IPS-15b (cell line): ENCODE data around the gene TCFL5.

Experiments used
- H3K27me3 ChIP-seq: one replicate; pipeline ENCODE4 v1.6.1; 2013; ENCODE audit warnings: low read length; ENCODE audit not compliant: control insufficient read depth, insufficient read depth
- H3K36me3 ChIP-seq: one replicate; pipeline ENCODE4 v1.6.1; 2013; ENCODE audit warnings: low read length; ENCODE audit not compliant: control insufficient read depth, insufficient read depth
- H3K4me1 ChIP-seq: one replicate; pipeline ENCODE4 v1.6.1; 2013; ENCODE audit warnings: mild to moderate bottlenecking, low read length; ENCODE audit not compliant: control insufficient read depth, insufficient read depth
- H3K4me3 ChIP-seq: one replicate; pipeline ENCODE4 v1.5.1; 2013; ENCODE audit warnings: low read depth, low read length
- H3K9ac ChIP-seq: one replicate; pipeline ENCODE4 v1.6.1; 2013; ENCODE audit warnings: low read depth, mild to moderate bottlenecking, low read length
- H3K9me3 ChIP-seq: one replicate; pipeline ENCODE4 v1.6.1; 2013; ENCODE audit warnings: mild to moderate bottlenecking, low read length; ENCODE audit not compliant: control insufficient read depth, insufficient read depth

TCFL5 gene

DNA sequence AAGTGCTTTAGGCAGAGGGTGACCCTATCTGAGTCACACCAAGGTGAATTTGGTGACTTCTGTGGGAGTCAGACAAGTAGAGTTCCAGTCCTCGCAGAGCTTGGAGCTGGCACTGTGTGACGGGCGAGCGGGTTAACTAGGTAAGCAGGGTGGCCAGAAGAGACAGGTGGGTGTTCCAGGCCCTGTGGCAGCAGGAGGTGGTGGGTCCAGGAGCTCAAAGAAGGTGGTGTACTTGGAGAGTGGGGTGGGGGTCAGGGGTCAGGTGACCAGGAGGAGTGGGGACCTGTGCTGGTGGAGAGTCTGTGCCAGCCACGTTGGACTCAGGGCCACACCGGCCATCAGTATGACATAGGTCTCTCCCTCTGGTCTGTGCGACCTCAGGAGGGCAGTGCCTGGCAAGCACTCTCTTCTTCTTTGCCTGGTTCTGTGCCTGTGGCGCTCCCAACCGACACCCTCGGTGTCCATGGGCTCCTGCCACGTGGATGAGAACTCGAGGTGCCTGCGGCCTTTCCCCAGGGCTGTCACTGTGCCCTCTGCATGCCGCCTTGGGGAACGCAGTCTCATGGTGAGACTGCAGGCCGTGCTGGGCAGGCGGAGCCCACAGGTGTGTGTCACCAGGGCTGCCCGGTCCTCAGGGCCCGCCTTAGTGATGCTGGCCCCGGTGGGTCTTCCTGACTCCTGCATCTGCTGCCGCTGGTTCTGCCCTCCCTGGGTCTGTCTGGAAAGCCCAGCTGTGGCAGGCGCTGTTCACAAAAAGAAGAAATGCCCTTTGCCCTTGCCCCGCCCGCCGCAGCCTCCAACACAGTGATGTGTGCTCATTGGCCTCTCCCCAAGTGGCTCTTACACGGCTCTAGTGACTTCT, 63.7 kb downstream of the TCFL5 start:
- Histone ChIP-seq H3K9me3 (no peaks in the 10 kb centered on the region), H3K36me3 (peaks cover 22% of the 10 kb centered on the region), H3K4me3 (no peak overlapping the region), H3K4me1 (no peaks in the 10 kb centered on the region), H3K9ac (peak overlapping the region; percentile 12), H3K27me3 (peaks cover 2% of the 10 kb centered on the region)

DNA sequence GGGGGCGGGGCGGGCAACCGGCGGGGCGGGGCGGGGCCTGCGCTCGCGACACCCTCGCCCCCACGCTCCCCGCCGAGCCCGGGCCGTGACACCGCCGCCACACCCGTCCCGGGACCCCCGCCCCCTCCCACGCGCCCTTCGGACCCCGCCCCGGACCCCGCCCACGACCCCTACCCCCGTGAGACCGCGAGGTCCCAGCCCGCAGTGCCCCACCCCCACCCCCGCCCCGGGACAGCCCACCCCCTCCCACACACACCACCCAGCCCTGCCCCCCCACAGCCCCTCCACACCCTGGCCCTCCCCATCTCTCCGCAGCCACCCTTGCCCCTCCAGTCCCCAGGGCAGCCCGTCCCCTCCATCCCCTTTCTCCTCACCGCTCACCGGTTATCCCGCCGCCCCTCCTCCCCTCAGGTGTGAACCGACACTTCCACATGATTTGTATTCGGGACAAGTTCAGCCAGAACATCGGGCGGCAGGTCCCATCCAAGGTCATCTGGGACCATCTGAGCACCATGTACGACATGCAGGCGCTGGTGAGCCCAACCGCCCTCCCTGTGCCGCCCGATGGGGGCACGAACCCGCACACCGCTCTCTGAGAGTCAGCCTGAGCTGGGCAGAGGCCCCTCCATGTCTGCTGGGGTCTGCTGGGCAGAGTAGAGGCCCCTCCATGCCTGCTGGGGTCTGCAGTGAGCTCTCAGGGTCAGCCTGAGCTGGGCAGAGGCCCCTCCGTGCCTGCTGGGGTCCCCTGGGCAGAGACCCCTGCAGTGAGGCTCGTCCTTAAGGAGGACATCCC, 64.7 kb downstream of the TCFL5 start:
- Histone ChIP-seq H3K4me1 (no peaks in the 10 kb centered on the region), H3K36me3 (peaks cover 22% of the 10 kb centered on the region), H3K27me3 (peaks cover 2% of the 10 kb centered on the region), H3K9me3 (no peaks in the 10 kb centered on the region), H3K9ac (no peak overlapping the region), H3K4me3 (peak overlapping the region; percentile 48)

DNA sequence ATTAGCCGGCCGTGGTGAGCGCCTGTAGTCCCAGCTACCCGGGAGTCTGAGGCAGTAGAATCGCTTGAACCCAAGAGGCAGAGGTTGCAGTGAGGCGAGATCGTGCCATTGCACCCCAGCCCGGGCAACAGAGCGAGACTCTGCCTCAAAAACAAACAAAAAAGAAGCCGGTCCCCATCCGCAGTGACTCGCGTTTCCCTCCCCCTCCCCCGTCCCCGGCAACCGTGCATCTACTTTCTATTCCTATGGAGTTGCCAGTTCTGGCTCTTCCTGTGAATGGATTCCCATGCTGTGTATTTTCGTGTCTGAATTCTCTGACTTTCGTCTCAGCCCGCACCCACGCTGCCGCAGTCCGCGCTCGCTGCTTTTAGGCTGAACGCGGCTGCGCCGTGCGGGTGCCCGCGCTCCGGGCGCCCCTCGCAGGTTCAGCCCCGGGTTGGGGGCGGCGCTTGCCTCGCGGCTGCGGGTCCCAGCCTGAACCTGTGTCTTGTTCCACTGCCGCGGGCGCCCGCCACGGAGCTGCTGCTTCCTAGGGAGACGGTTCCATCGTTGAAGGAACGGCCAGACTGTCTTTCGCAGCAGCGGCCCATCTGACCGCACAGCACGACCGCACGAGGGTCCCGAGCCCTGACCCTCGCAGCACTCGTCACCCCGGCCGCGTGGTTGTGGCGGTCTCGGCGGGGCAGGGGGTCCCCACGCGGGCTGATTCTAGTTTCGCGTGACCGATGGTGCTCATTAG, 66.4 kb downstream of the TCFL5 start:
- no peak overlapping the region for H3K9ac ChIP-seq
- H3K4me3 ChIP-seq = peak overlapping the region; percentile 63

DNA sequence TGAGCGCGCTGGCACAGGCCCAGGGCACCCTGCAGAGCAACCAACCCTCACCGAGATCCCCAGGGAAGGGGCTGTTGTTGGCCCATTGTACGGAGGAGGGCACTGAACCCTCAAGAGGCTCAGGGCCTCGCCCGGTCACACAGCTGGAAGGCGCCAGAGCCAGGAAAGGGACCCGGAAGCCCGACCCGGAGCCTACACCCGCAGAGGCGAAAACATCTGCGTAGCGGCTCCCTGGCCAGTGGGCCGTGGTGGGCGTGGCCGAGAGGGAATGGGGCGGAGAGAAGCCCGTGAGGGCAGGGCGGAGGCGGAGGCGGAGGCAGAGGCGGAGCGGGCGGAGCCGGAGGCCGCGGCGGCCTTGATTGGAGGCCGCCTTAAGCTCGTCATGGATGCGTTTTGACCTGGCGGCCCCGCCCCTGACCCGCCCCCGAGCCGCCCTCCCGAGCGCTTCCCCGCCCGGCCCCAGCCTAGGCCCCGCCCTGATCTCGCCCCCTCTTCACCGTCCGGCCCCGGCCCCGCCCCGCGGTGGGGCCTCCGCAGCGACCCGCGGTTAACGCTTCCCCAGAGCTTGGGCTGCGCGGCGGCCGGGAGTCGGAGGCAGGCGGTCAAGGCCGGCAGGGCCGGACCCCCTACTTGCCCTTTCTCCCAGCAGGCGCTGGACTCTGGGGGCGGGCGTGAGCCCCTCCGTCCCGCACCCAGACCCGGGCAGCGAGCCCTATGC, 67.5 kb downstream of the TCFL5 start:
- peak overlapping the region; percentile 63 for H3K4me3 ChIP-seq
- no peak overlapping the region for H3K9ac ChIP-seq
- H3K9me3 ChIP-seq = no peaks in the 10 kb centered on the region
- H3K36me3 ChIP-seq = peaks cover 13% of the 10 kb centered on the region
- H3K4me1 ChIP-seq = no peaks in the 10 kb centered on the region
- H3K27me3 ChIP-seq = peaks cover 2% of the 10 kb centered on the region

More for the DNA sequence above, 66.4 kb downstream of the TCFL5 start:
- Histone ChIP-seq H3K4me1 (no peaks in the 10 kb centered on the region), H3K36me3 (peaks cover 18% of the 10 kb centered on the region), H3K27me3 (peaks cover 2% of the 10 kb centered on the region), H3K9me3 (no peaks in the 10 kb centered on the region)

DNA sequence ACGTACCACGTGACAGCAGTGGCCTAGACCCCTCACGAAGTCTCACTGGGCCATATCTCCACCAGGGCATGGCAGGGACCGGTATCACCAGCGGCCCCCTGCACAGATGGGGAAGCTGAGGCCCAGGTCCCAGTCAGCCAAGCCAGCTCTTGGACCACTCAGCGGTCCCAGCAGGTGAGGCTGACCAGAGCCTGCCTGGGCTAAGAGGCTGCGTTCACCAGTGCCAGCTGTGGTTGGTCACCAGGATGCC, 67.9 kb downstream of the TCFL5 start:
- Histone ChIP-seq H3K9me3 (no peaks in the 10 kb centered on the region), H3K4me3 (peak overlapping the region; percentile 43), H3K27me3 (peaks cover 2% of the 10 kb centered on the region), H3K9ac (no peak overlapping the region), H3K4me1 (no peaks in the 10 kb centered on the region), H3K36me3 (peaks cover 8% of the 10 kb centered on the region)

DNA sequence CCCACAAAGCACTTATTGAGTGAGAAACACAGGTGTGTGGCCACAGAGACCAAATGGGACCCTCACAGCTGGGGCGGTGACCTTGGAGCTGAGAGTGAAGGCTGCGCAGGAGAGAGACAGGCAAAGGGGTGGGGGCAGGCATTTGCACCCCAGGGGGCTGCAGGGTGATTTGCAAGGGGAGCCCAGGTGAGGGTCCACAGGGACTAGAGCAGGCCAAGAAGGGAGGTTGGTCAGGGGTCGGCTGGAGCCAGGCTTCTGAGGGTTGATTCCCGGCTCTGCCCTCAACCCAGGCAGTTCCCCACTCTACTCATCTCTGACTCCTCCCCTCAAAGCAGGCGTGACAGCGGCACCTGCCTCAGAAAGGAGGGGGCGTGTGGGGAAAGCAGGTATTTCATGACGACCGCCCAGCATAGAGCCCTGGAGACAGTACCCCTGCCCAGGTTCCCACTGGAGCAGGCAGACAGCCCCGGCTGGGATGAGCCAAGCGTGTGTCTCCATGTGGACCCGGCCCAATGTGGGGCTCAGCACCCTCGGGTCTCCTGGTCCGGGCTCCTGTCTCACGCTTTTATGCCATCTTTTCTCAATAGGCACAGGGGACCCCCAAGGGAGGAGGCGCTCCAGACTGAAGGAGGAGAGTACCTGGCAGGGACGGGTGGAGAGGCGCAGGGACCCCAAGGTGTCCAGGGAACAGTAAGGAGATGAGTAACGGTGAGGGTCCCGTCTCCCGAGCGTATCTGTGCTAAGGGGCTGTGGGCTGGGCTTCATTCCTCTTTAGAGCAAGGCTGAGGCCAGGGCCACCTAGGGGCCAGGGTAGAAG, 68.5 kb downstream of the TCFL5 start:
- peaks cover 2% of the 10 kb centered on the region for H3K27me3 ChIP-seq
- no peaks in the 10 kb centered on the region for H3K9me3 ChIP-seq
- H3K4me1 ChIP-seq = no peaks in the 10 kb centered on the region
- no peak overlapping the region for H3K9ac ChIP-seq
- peak overlapping the region; percentile 43 for H3K4me3 ChIP-seq
- H3K36me3 ChIP-seq = peaks cover 5% of the 10 kb centered on the region

DNA sequence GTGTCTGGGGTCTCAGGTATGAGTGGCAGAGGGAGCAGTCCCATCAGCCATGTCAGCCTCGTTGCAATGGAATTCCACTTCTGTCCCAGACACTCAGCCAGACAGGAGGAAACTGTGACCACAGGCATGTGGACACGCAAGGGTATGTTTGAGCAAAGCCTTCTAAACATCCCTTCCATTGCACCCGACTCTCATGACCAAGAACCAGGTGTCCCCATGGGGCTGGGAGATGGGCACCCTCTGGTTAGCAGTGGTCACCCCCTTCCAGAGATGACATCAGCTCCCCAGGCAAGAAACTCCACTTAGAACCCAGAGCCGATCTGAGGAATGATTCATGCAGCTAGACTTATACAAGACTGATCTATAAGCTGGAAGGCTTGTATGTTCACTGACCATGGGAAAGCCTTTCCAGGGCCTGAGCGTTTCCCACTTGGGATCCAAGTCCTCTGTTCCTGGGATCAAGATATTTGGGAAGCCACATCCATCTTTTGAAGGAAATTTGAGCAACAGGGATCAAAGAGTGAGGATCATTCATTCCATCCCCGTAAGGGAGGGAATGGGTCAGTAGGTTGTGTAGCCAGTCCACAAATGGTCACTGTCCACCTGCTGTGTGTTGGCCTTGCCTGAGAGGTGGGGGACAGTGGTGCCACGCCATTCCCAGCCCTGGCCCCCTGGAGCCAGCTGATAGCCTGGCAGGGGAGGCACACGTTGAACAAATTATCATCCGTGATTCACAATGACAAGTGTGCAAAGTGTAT, 69.3 kb downstream of the TCFL5 start:
- peaks cover 2% of the 10 kb centered on the region for H3K27me3 ChIP-seq
- H3K9me3 ChIP-seq = no peaks in the 10 kb centered on the region
- no peaks in the 10 kb centered on the region for H3K4me1 ChIP-seq
- H3K36me3 ChIP-seq = no peaks in the 10 kb centered on the region
- H3K9ac ChIP-seq = no peak overlapping the region
- H3K4me3 ChIP-seq = no peak overlapping the region

DNA sequence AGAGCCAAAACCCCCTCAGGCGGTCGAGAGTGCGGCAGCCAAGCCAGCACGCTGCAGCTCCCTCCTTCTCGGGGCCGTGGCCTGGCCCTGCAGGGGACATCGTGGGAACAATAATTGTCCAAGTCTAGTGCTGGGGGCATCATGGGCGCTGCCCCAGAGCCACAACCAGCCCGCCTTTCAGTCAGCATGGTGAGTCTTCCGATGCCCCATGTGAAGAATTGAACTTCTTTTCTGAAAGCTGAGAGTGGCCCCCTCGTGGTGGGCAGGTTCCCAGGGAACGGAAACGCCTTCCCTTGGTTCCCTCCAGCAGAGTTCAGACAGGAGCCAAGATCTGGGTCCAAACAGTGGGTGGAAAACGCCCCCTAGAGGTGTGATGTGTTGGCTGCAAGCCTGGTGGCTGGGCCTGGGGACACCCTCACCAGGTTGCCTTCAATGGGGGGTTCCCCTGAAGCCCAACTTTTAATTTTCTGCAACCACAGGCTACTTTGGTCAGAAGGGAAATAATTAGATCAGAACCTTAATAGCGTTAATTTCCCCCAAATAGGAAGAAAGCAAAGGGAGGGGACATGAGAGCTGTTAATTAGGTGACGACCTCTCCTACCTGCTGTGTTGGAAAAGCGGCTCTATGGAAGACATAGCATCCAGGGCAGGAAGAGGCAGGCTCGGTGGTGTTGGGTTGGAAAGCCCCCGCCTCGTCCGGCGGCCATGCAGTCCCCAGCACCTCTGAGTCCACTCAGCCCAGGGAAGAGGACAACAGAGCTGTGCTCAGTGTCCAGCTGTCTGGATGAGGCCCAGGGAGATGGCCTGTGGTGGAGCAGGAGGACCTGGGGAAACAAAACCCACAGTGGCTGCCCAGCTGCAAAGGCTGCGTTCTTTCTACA, 70.1 kb downstream of the TCFL5 start:
- H3K4me1 ChIP-seq = no peaks in the 10 kb centered on the region
- H3K9me3 ChIP-seq = no peaks in the 10 kb centered on the region
- H3K27me3 ChIP-seq = peaks cover 2% of the 10 kb centered on the region
- peak overlapping the region; percentile 30 for H3K4me3 ChIP-seq
- H3K36me3 ChIP-seq = no peaks in the 10 kb centered on the region
- no peak overlapping the region for H3K9ac ChIP-seq
